GM18951 (cell line): ENCODE results near the gene ITIH2.

Experiments
- POLR2A ChIP-seq: IDR thresholded peaks from 4 replicates; pipeline ENCODE4 v1.6.1; 2011; ENCODE audit warnings: mild to moderate bottlenecking; ENCODE audit not compliant: insufficient read length, insufficient read depth; ENCODE audit errors: extremely low read depth
- in situ Hi-C: fragments of 300-500 bp; cut with MboI; formaldehyde crosslinking; loops from one replicate; pipeline ENCODE4 v1.12.0; 2022; ENCODE audit warnings: low sequenced_read_pairs, mixed read lengths, inconsistent platforms; ENCODE audit not compliant: unreplicated experiment

The ITIH2 gene

GRCh38 chr10:7686351-7687171, 16.6 kb upstream of the ITIH2 start:
- in situ Hi-C loops, result loop anchor here (25.0 kb wide), 1 partner anchor 274 kb away; the partner anchor contains the start of gene SFMBT2

GRCh38 chr10:7687228-7687907, 15.7 kb upstream of the ITIH2 start:
- in situ Hi-C loops, result loop anchor here (25.0 kb wide), 1 partner anchor 275 kb away; the partner anchor contains the start of gene SFMBT2
- no peak for TF ChIP-seq POLR2A

More at GRCh38 chr10:7686351-7687171, 16.6 kb upstream of the ITIH2 start:
- no peak for TF ChIP-seq POLR2A

GRCh38 chr10:7689591-7689990, 13.5 kb upstream of the ITIH2 start:
- in situ Hi-C loops, result loop anchor here (25.0 kb wide), 1 partner anchor 277 kb away; the partner anchor contains the start of gene SFMBT2
- TF ChIP-seq POLR2A, result no peak

GRCh38 chr10:7690885-7691597, 12.1 kb upstream of the ITIH2 start:
- in situ Hi-C loops, result loop anchor here (25.0 kb wide), 1 partner anchor 279 kb away; the partner anchor contains the start of gene SFMBT2

GRCh38 chr10:7692368-7692767, 10.7 kb upstream of the ITIH2 start:
- in situ Hi-C loops, result loop anchor here (25.0 kb wide), 1 partner anchor 280 kb away; the partner anchor contains the start of gene SFMBT2

GRCh38 chr10:7693194-7693593, 9.9 kb upstream of the ITIH2 start:
- in situ Hi-C loops, result loop anchor here (25.0 kb wide), 1 partner anchor 281 kb away; the partner anchor contains the start of gene SFMBT2

GRCh38 chr10:7696545-7696944, 6.6 kb upstream of the ITIH2 start:
- TF ChIP-seq POLR2A, result no peak
- in situ Hi-C loops, result loop anchor here (25.0 kb wide), 1 partner anchor 284 kb away; the partner anchor contains the start of gene SFMBT2

GRCh38 chr10:7697426-7697825, 5.7 kb upstream of the ITIH2 start:
- no peak for TF ChIP-seq POLR2A
- in situ Hi-C loops, result loop anchor here (25.0 kb wide), 1 partner anchor 285 kb away; the partner anchor contains the start of gene SFMBT2

- in situ Hi-C loops, result no loop called here
- TF ChIP-seq POLR2A, result no peak
Observed at GRCh38 chr10:7700577-7701125, 2.5 kb upstream of the ITIH2 start.

- in situ Hi-C loops, result no loop called here
- no peak for TF ChIP-seq POLR2A
Observed at GRCh38 chr10:7701158-7701742, 1.9 kb upstream of the ITIH2 start.

GRCh38 chr10:7702288-7702812, 766 bp upstream of the ITIH2 start:
- in situ Hi-C loops, result no loop called here

More at GRCh38 chr10:7702288-7702812, 766 bp upstream of the ITIH2 start:
- no peak for TF ChIP-seq POLR2A
